GM06990 (cell line): ENCODE measurements around the gene ARMH1.

Experiments used
- DNase-seq: peaks from one replicate; pipeline ENCODE4 v3.0.0-alpha.2; 2011; ENCODE audit not compliant: insufficient read length; ENCODE audit errors: extremely low read depth
- H3K27me3 ChIP-seq: replicated peaks from 2 replicates; pipeline ENCODE4 v1.6.0; 2011; ENCODE audit warnings: low read length; ENCODE audit not compliant: control insufficient read depth, insufficient read depth
- H3K36me3 ChIP-seq: 2 replicates; pipeline ENCODE4 v1.5.1; 2011; ENCODE audit warnings: low read length; ENCODE audit not compliant: control insufficient read depth, insufficient read depth
- H3K4me3 ChIP-seq: replicated peaks from 2 replicates; pipeline ENCODE4 v1.5.1; 2011; ENCODE audit warnings: low read depth, mild to moderate bottlenecking, control low read depth, low read length
- CTCF ChIP-seq: IDR thresholded peaks from 2 replicates; pipeline ENCODE4 v1.5.1; 2011; ENCODE audit warnings: low read length, control low read depth, mild to moderate bottlenecking, inconsistent platforms; ENCODE audit not compliant: insufficient read depth, poor library complexity, severe bottlenecking

The ARMH1 gene

DNA sequence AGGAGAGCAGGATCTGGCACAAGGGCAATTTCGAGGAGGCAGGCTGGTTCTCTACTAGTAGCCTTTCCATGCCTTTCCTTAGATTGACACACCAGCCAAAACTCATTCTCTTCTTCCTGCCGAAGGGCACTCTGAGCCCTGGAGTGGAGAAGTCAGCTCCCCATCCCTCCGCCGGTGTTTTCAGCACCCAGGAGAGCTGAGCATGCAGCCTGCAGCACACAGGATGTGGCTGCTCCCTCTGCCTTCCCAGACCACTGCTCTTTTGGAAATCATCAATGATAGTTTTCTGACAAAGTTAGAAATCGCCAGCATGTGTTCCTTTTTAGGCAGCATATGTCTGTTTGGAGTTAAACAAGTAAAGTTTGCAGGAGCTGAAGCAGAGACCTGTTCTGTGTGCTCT is 44.8 kb downstream of the ARMH1 start:
- no peak for TF ChIP-seq CTCF
- Histone ChIP-seq H3K36me3 (no peaks in the 10 kb centered on the region), H3K4me3 (no peak overlapping the region), H3K27me3 (no peaks in the 10 kb centered on the region)
- DNase-seq = no peak

DNA sequence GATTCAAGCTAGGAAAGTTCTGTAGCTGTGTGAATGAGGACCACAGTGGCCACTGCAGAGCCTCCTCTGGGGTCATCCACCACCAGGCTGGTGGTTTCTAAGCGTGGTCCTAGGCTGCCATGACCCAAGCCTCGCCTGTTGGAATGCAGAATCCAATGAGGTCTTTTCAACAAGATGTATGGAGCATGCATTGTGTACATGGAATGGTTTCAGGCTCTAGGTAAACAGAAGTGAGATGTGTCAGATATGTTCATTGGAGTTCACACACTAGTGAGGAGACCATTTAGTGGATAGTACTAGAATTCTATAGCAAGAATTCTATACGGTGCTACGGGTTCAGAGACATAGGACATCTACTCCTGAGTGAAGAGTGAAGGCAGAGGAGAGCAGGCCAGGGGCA is 45.8 kb downstream of the ARMH1 start:
- no peak for TF ChIP-seq CTCF
- no peak overlapping the region for H3K4me3 ChIP-seq
- H3K27me3 ChIP-seq = no peaks in the 10 kb centered on the region
- DNase-seq = no peak
- H3K36me3 ChIP-seq = no peaks in the 10 kb centered on the region

DNA sequence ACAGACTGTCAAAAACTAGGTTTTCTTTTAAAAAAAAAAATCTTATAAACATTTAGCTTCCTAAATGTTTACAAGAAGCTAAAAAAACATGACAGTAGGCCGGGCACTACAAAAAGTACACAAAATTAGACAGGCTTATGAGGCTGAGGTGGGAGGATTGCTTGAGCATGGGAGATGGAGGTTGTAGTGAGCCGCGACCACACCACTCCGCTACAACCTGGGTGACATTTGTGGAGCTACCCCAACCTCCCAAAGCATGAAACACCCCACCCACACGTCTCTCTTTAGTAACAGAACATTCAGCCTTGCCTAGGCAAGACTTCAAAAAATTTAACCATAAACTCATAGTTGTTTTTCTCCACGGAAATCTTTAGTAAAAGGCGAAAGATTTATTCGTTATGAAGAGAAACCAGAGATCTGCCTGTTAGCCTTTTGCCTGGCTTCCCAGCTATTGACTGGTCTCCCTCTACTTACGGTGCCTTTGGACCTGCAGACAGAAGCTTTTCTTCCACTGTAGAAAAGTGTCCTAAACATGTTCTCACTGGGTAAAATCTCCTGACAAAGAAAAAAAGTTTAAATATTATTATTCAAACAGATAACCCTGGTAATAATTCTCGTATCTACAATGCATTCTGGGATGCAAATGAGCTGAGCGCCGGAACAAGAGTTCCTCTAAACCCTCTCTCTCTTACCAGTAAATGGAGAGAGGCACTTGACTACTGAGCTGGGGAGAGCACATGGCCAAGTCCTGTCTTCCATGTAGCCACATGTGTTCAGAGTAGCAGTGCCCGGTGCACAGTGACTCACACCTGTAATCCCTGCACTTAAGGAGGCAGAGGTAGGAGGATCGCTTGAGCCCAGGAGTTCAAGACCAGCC is 47.2 kb downstream of the ARMH1 start:
- no peaks in the 10 kb centered on the region for H3K27me3 ChIP-seq
- no peaks in the 10 kb centered on the region for H3K36me3 ChIP-seq
- peak; percentile 87 for DNase-seq
- TF ChIP-seq CTCF = no peak
- no peak overlapping the region for H3K4me3 ChIP-seq

DNA sequence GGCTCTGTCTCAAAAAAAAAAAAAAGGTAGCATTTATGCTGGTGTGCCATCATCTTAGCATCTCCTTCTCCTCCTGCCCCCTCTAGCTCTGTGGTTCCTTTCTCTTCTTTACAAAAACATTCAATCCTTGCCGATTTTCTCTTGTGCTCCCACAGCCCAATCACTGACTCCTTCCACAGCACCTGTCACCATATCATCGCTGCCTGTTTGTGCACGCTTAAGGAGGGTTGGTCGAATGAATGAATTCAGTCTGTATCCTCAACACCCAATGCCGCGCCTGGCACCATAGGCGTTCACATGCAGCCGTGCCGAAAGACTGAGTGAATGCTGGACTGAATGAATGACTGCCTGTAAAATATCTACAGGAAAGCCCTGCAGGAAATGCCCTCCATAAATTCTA is 48.5 kb downstream of the ARMH1 start:
- peak; percentile 48 for DNase-seq

GRCh38 chr1:44723496-44724295 is 49.2 kb downstream of the ARMH1 start:
- H3K36me3 ChIP-seq = no peaks in the 10 kb centered on the region
- no peaks in the 10 kb centered on the region for H3K27me3 ChIP-seq
- no peak overlapping the region; the same call in 1 of the 2 replicates for H3K4me3 ChIP-seq
- no peak for TF ChIP-seq CTCF
- DNase-seq = peak; percentile 60

More for the DNA sequence above, 48.5 kb downstream of the ARMH1 start:
- Histone ChIP-seq H3K36me3 (no peaks in the 10 kb centered on the region), H3K27me3 (no peaks in the 10 kb centered on the region), H3K4me3 (no peak overlapping the region)
- TF ChIP-seq CTCF = no peak
